SU-DHL-6 (cell line): Measurements from ENCODE around the gene IGSF10.

Source experiments
- CTCF ChIP-seq: fragments of 200-600 bp; sonication (generic); IDR thresholded peaks from one replicate; pipeline ENCODE4 v1.5.1; 2017; ENCODE audit warnings: antibody characterized with exemption, mild to moderate bottlenecking, low read length, moderate library complexity; ENCODE audit not compliant: insufficient read depth, poor library complexity, severe bottlenecking
- EZH2phosphoT487 ChIP-seq: fragments of 200-600 bp; sonication (generic), shearing (Covaris generic); conservative IDR thresholded peaks from 2 replicates; pipeline ENCODE4 v1.6.1; 2018; ENCODE audit warnings: mild to moderate bottlenecking, antibody characterized with exemption, low read length, moderate library complexity, mixed read lengths

GRCh38 chr3:151467069-151467468 lies 6.2 kb upstream of the IGSF10 start:
- TF ChIP-seq CTCF = no peak
- TF ChIP-seq EZH2phosphoT487 = no peak
